Calu3 (cell line): Measurements from ENCODE around the gene NCAPH2. TPM values are rescaled to one million over a fixed set of nuclear protein-coding genes. Genes with fewer than 3 reads are reported as not detected.

Source experiments
- BruUV-seq: library from RNA; stranded (reverse); fragments of 400-500 nt; replicated peaks from 2 replicates; lab custom pipeline; 2021; lab: Mats Ljungman, UMichigan
- CTCF ChIA-PET: fragments of 300-600 bp; sonication (Branson Sonifier 250); formaldehyde crosslinking; loops from one replicate; lab custom pipeline; 2022; ENCODE audit warnings: antibody characterized with exemption; lab: Charles Lee
- DNase-seq: peaks from one replicate; pipeline ENCODE4 v3.0.0; 2022
- H3K27ac Mint-ChIP-seq: one replicate; pipeline ENCODE4 v1.8.0; 2022; ENCODE audit warnings: mixed read lengths; ENCODE audit not compliant: unreplicated experiment
- H3K27me3 Mint-ChIP-seq: one replicate; pipeline ENCODE4 v1.8.0; 2022; ENCODE audit warnings: mixed read lengths; ENCODE audit not compliant: unreplicated experiment
- H3K36me3 Mint-ChIP-seq: one replicate; pipeline ENCODE4 v1.8.0; 2022; ENCODE audit warnings: mild to moderate bottlenecking, moderate library complexity, mixed read lengths; ENCODE audit not compliant: insufficient read depth, unreplicated experiment
- H3K4me1 Mint-ChIP-seq: one replicate; pipeline ENCODE4 v1.8.0; 2022; ENCODE audit warnings: mild to moderate bottlenecking, low read depth, mixed read lengths; ENCODE audit not compliant: unreplicated experiment
- H3K4me3 Mint-ChIP-seq: one replicate; pipeline ENCODE4 v1.8.0; 2022; ENCODE audit warnings: mild to moderate bottlenecking, low read depth, moderate library complexity, mixed read lengths; ENCODE audit not compliant: unreplicated experiment
- H3K9me3 Mint-ChIP-seq: one replicate; pipeline ENCODE4 v1.8.0; 2022; ENCODE audit warnings: low read depth, mixed read lengths; ENCODE audit not compliant: unreplicated experiment
- intact Hi-C: fragments of 100-400 bp; cut with micrococcal nuclease; formaldehyde crosslinking; loops from one replicate; pipeline ENCODE4 v1.10.0; 2022; ENCODE audit not compliant: unreplicated experiment
- total RNA-seq: library from RNA; stranded (reverse); gene quantifications from 2 replicates; pipeline ENCODE4 v1.2.3, GENCODE V29; 2022
- TF ChIP-seq, protein P1 (sequence below): fragments of 200-600 bp; IDR thresholded peaks from one replicate; pipeline ENCODE4 v1.8.0; 2022; ENCODE audit warnings: antibody characterized with exemption; ENCODE audit not compliant: unreplicated experiment

The NCAPH2 gene
- total RNA-seq, 1 experiment from 2014 or later, result 92.0 TPM

GRCh38 chr22:50525104-50525857 is 17.3 kb downstream of the NCAPH2 start, which contains the start of gene SCO2:
SCO2 (minus strand) TSS chr22:50525598; CDS start chr22:50524411, 1,187 bp downstream.
- Mint-ChIP-seq H3K9me3 (no peaks in the 10 kb centered on the region), H3K27ac (peak within 1 kb of the TSS; percentile 92), H3K4me3 (peak within 1 kb of the TSS; percentile 85), H3K27me3 (no peaks in the 10 kb centered on the region), H3K36me3 (peaks cover 86% of the 10 kb centered on the region), H3K4me1 (peaks cover 20% of the 10 kb centered on the region)
- no TSS peak for BruUV-seq
- TF ChIP-seq, protein P1, sequence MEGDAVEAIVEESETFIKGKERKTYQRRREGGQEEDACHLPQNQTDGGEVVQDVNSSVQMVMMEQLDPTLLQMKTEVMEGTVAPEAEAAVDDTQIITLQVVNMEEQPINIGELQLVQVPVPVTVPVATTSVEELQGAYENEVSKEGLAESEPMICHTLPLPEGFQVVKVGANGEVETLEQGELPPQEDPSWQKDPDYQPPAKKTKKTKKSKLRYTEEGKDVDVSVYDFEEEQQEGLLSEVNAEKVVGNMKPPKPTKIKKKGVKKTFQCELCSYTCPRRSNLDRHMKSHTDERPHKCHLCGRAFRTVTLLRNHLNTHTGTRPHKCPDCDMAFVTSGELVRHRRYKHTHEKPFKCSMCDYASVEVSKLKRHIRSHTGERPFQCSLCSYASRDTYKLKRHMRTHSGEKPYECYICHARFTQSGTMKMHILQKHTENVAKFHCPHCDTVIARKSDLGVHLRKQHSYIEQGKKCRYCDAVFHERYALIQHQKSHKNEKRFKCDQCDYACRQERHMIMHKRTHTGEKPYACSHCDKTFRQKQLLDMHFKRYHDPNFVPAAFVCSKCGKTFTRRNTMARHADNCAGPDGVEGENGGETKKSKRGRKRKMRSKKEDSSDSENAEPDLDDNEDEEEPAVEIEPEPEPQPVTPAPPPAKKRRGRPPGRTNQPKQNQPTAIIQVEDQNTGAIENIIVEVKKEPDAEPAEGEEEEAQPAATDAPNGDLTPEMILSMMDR, result no peak
- CTCF ChIA-PET, result interaction anchor here (0.5 to 2.3 kb wide), 11 partner anchors 14 to 96 kb away, joined by 3 to 30 read pairs (median 5); partner anchors contain the start of genes KLHDC7B, LMF2, NCAPH2 and SYCE3
- intact Hi-C loops, result no loop called here
- DNase-seq, result peak; percentile 98

GRCh38 chr22:50525858-50526107 is 17.8 kb downstream of the NCAPH2 start:
- CTCF ChIA-PET, result interaction anchor here (0.6 to 2.3 kb wide), 10 partner anchors 14 to 95 kb away, joined by 3 to 30 read pairs (median 6); partner anchors contain the start of genes KLHDC7B, LMF2, NCAPH2 and SYCE3
- TF ChIP-seq, protein P1, result peak; percentile 55
- BruUV-seq, result no TSS peak
- no peaks in the 10 kb centered on the region for H3K27me3 Mint-ChIP-seq
- peaks cover 89% of the 10 kb centered on the region for H3K36me3 Mint-ChIP-seq
- no peak for DNase-seq
- H3K9me3 Mint-ChIP-seq, result no peaks in the 10 kb centered on the region
- H3K4me1 Mint-ChIP-seq, result peaks cover 20% of the 10 kb centered on the region
- H3K4me3 Mint-ChIP-seq, result peak overlapping the region; percentile 85
- peak overlapping the region; percentile 62 for H3K27ac Mint-ChIP-seq
- intact Hi-C loops, result no loop called here

- no peaks in the 10 kb centered on the region for H3K9me3 Mint-ChIP-seq
These were observed 18.2 kb downstream of the NCAPH2 start for GRCh38 chr22:50526108-50526833.

More at GRCh38 chr22:50526108-50526833, 18.2 kb downstream of the NCAPH2 start:
- BruUV-seq, result no TSS peak
- H3K4me1 Mint-ChIP-seq, result peaks cover 20% of the 10 kb centered on the region
- peak overlapping the region; percentile 85 for H3K4me3 Mint-ChIP-seq
- peak overlapping the region; percentile 92 for H3K27ac Mint-ChIP-seq
- CTCF ChIA-PET, result interaction anchor here (0.6 to 2.3 kb wide), 10 partner anchors 13 to 95 kb away, joined by 3 to 30 read pairs (median 6); partner anchors contain the start of genes KLHDC7B, LMF2, NCAPH2 and SYCE3
- no peaks in the 10 kb centered on the region for H3K27me3 Mint-ChIP-seq
- peaks cover 94% of the 10 kb centered on the region for H3K36me3 Mint-ChIP-seq
- intact Hi-C loops, result no loop called here
- TF ChIP-seq, protein P1, result peak; percentile 72
- DNase-seq, result peak; percentile 88
